PC-3 (cell line): ENCODE results near the gene CDH26. TPM values are rescaled to one million over a fixed set of nuclear protein-coding genes. Genes with fewer than 3 reads are reported as not detected.

Source experiments
- ATAC-seq: fragments of 200-7000 bp; cut with Tn5 transposase; 2 replicates; pipeline ENCODE4 v1.9.1; 2020; ENCODE audit warnings: mild to moderate bottlenecking, moderate library complexity
- BruUV-seq: library from RNA; stranded (reverse); fragments of 400-500 nt; replicated peaks from 2 replicates; lab custom pipeline; 2021; lab: Mats Ljungman, UMichigan
- CTCF ChIA-PET: fragments of 300-600 bp; sonication (Branson Sonifier 250); formaldehyde crosslinking; loops from one replicate; lab custom pipeline; 2022; ENCODE audit warnings: antibody characterized with exemption; lab: Charles Lee
- POLR2A ChIA-PET: fragments of 300-600 bp; sonication (Branson Sonifier 250); formaldehyde crosslinking; loops from one replicate; lab custom pipeline; 2022; ENCODE audit warnings: antibody characterized with exemption; ENCODE audit not compliant: unreplicated experiment; lab: Charles Lee
- DNase-seq: peaks from one replicate; pipeline ENCODE4 v3.0.0-alpha.2; 2015
- H2AFZ ChIP-seq: fragments of 300-600 bp; sonication (generic); 2 replicates; pipeline ENCODE4 v1.6.0; 2016; ENCODE audit warnings: antibody characterized with exemption, low read length
- H3F3A ChIP-seq: fragments of 300-600 bp; sonication (generic); one replicate; pipeline ENCODE4 v1.6.0; 2017; ENCODE audit warnings: antibody characterized with exemption, low read length, control low read depth, mild to moderate bottlenecking; ENCODE audit not compliant: unreplicated experiment
- H3K27ac ChIP-seq: fragments of 300-600 bp; sonication (generic); 2 replicates; pipeline ENCODE4 v1.5.1; 2016; ENCODE audit warnings: mild to moderate bottlenecking, low read length
- H3K27me3 ChIP-seq: fragments of 300-600 bp; sonication (generic); 2 replicates; pipeline ENCODE4 v1.6.1; 2016; ENCODE audit warnings: low read length, mixed read lengths
- H3K36me3 ChIP-seq: fragments of 300-600 bp; sonication (generic); 2 replicates; pipeline ENCODE4 v1.6.1; 2016; ENCODE audit warnings: low read depth, mixed run types, low read length, mixed read lengths
- H3K4me1 ChIP-seq: fragments of 300-600 bp; sonication (generic); 2 replicates; pipeline ENCODE4 v1.5.1; 2016; ENCODE audit warnings: low read length; ENCODE audit not compliant: insufficient read depth
- H3K4me2 ChIP-seq: fragments of 300-600 bp; sonication (generic); 2 replicates; pipeline ENCODE4 v1.6.0; 2016; ENCODE audit warnings: low read length
- H3K4me3 ChIP-seq: fragments of 300-600 bp; sonication (generic); 2 replicates; pipeline ENCODE4 v1.5.1; 2016; ENCODE audit warnings: mild to moderate bottlenecking, low read length, mixed read lengths
- H3K79me2 ChIP-seq: fragments of 300-600 bp; sonication (generic); 2 replicates; pipeline ENCODE4 v1.6.1; 2017; ENCODE audit warnings: low read length, mixed read lengths
- H3K9ac ChIP-seq: fragments of 300-600 bp; sonication (generic); 2 replicates; pipeline ENCODE4 v1.6.0; 2016; ENCODE audit warnings: mild to moderate bottlenecking, low read length
- H3K9me2 ChIP-seq: fragments of 300-600 bp; sonication (generic); replicated peaks from 2 replicates; pipeline ENCODE4 v1.6.1; 2016; ENCODE audit warnings: mixed run types, low read length, mixed read lengths
- H3K9me3 ChIP-seq: fragments of 300-600 bp; sonication (generic); 2 replicates; pipeline ENCODE4 v1.6.1; 2016; ENCODE audit warnings: low read length, mixed read lengths
- H4K20me1 ChIP-seq: fragments of 300-600 bp; sonication (generic); 2 replicates; pipeline ENCODE4 v1.6.1; 2016; ENCODE audit warnings: low read length, mixed read lengths
- CTCF ChIP-seq: fragments of 300-600 bp; sonication (generic); conservative IDR thresholded peaks from 2 replicates; pipeline ENCODE4 v1.5.1; 2017; ENCODE audit warnings: antibody characterized with exemption, low read depth, mild to moderate bottlenecking, low read length
- EZH2 ChIP-seq: fragments of 300-600 bp; sonication (generic); IDR thresholded peaks from one replicate; pipeline ENCODE4 v1.6.1; 2017; ENCODE audit warnings: antibody characterized with exemption, mild to moderate bottlenecking, low read length; ENCODE audit not compliant: unreplicated experiment
- EZH2phosphoT487 ChIP-seq: fragments of 300-600 bp; sonication (generic); IDR thresholded peaks from 2 replicates; pipeline ENCODE4 v1.6.1; 2018; ENCODE audit warnings: mild to moderate bottlenecking, antibody characterized with exemption, low read length, borderline replicate concordance
- intact Hi-C: fragments of 100-400 bp; cut with micrococcal nuclease; formaldehyde crosslinking; loops from 2 replicates; pipeline ENCODE4 v1.9.0; 2023
- total RNA-seq: library from RNA; depleted of rRNA; stranded (reverse); fragments of >200 nt; gene quantifications from 2 replicates; pipeline ENCODE4 v1.2.3, GENCODE V29; 2014

CDH26 gene
- total RNA-seq, 1 experiment from 2014 or later: 1.2 TPM

- Histone ChIP-seq H3K27ac (peak overlapping the region; percentile 18; the same call in 1 of the 2 replicates), H3K27me3 (no peaks in the 10 kb centered on the region), H3K36me3 (peaks cover 6% of the 10 kb centered on the region; the same call in 1 of the 2 replicates), H2AFZ (no peak overlapping the region), H3K9me2 (no peaks in the 10 kb centered on the region), H3F3A (no peaks in the 10 kb centered on the region), H3K4me2 (peak overlapping the region; percentile 96), H4K20me1 (peaks cover 6% of the 10 kb centered on the region; the same call in 1 of the 2 replicates), H3K9me3 (no peaks in the 10 kb centered on the region), H3K4me3 (peak overlapping the region; percentile 72), H3K79me2 (peaks cover 51% of the 10 kb centered on the region), H3K9ac (no peak overlapping the region), H3K4me1 (peaks cover 36% of the 10 kb centered on the region)
- CTCF ChIA-PET: interaction anchor here (0.7 to 1.4 kb wide), 3 partner anchors 12 to 102 kb away, joined by 3 to 4 read pairs (median 4); no protein-coding TSS in a partner anchor
- TF ChIP-seq CTCF (no peak), EZH2 (no peak), EZH2phosphoT487 (no peak)
- TSS peak; percentile 39 for BruUV-seq
- POLR2A ChIA-PET: no interaction called here
- ATAC-seq (no peak), DNase-seq (peak; percentile 61)
- intact Hi-C loops: no loop called here
These were observed 20.0 kb upstream of the CDH26 start for GRCh38 chr20:59938221-59938620.

GRCh38 chr20:59938696-59939051 is 19.5 kb upstream of the CDH26 start:
- Histone ChIP-seq H3K79me2 (peaks cover 51% of the 10 kb centered on the region), H3K9me2 (no peaks in the 10 kb centered on the region), H3K36me3 (peaks cover 9% of the 10 kb centered on the region; the same call in 1 of the 2 replicates), H2AFZ (no peak overlapping the region), H3K27ac (peak overlapping the region; percentile 18; the same call in 1 of the 2 replicates), H3K27me3 (no peaks in the 10 kb centered on the region), H3K4me2 (peak overlapping the region; percentile 96), H3K9me3 (no peaks in the 10 kb centered on the region), H4K20me1 (peaks cover 6% of the 10 kb centered on the region; the same call in 1 of the 2 replicates), H3F3A (no peaks in the 10 kb centered on the region), H3K4me1 (peaks cover 36% of the 10 kb centered on the region), H3K4me3 (peak overlapping the region; percentile 72), H3K9ac (no peak overlapping the region)
- peak; percentile 73 for DNase-seq
- intact Hi-C loops: no loop called here
- ChIA-PET CTCF (interaction anchor here (0.5 to 1.4 kb wide), 2 partner anchors 13 to 155 kb away, joined by 3 to 4 read pairs; no protein-coding TSS in a partner anchor), POLR2A (no interaction called here)
- ATAC-seq: peak; percentile 0; the same call in 1 of the 2 replicates
- TF ChIP-seq CTCF (no peak), EZH2 (no peak), EZH2phosphoT487 (no peak)
- no TSS peak for BruUV-seq
